HL-60/S4 treated with phorbol 12-myristate 13-acetate at 8.2 ng/mL for 4 days and 3 days (cell line): Measurements from ENCODE around the gene CHI3L1.

Experiments
- in situ Hi-C: fragments of 300-500 bp; cut with MboI; formaldehyde crosslinking; loops from 2 replicates; pipeline ENCODE4 v1.15.0; 2022; ENCODE audit warnings: low sequenced_read_pairs

CHI3L1 gene

GRCh38 chr1:203208181-203208580, 21.7 kb upstream of the CHI3L1 start:
- in situ Hi-C loops = no loop called here

- in situ Hi-C loops = no loop called here
Observed at GRCh38 chr1:203207751-203208150, 21.2 kb upstream of the CHI3L1 start.

- in situ Hi-C loops = no loop called here
Observed at GRCh38 chr1:203206129-203206687, 19.7 kb upstream of the CHI3L1 start.

- in situ Hi-C loops = no loop called here
Observed at GRCh38 chr1:203204756-203205155, 18.3 kb upstream of the CHI3L1 start.

GRCh38 chr1:203202431-203203245, 16.1 kb upstream of the CHI3L1 start:
- in situ Hi-C loops = no loop called here

- in situ Hi-C loops = no loop called here
Observed at GRCh38 chr1:203201516-203202205, 15.2 kb upstream of the CHI3L1 start.

- in situ Hi-C loops = no loop called here
Observed at GRCh38 chr1:203200916-203201315, 14.4 kb upstream of the CHI3L1 start.

- in situ Hi-C loops = no loop called here
Observed at GRCh38 chr1:203199816-203200571, 13.5 kb upstream of the CHI3L1 start.

GRCh38 chr1:203199481-203199815, 12.9 kb upstream of the CHI3L1 start:
- in situ Hi-C loops = no loop called here

- in situ Hi-C loops = no loop called here
Observed at GRCh38 chr1:203199002-203199401, 12.5 kb upstream of the CHI3L1 start.

- in situ Hi-C loops = no loop called here
Observed at GRCh38 chr1:203197625-203198024, 11.1 kb upstream of the CHI3L1 start.

- in situ Hi-C loops = no loop called here
Observed at GRCh38 chr1:203196371-203196770, 9.9 kb upstream of the CHI3L1 start.

GRCh38 chr1:203190949-203191348, 4.4 kb upstream of the CHI3L1 start:
- in situ Hi-C loops = no loop called here

GRCh38 chr1:203189951-203190352, 3.4 kb upstream of the CHI3L1 start:
- in situ Hi-C loops = no loop called here

- in situ Hi-C loops = no loop called here
Observed at GRCh38 chr1:203188686-203189232, 2.3 kb upstream of the CHI3L1 start.

- in situ Hi-C loops = no loop called here
Observed at GRCh38 chr1:203187689-203188264, 1.3 kb upstream of the CHI3L1 start.

- in situ Hi-C loops = no loop called here
Observed at GRCh38 chr1:203187304-203187685, 791 bp upstream of the CHI3L1 start.

- in situ Hi-C loops = no loop called here
Observed at GRCh38 chr1:203186091-203186445, 436 bp downstream of the CHI3L1 start.

- in situ Hi-C loops = no loop called here
Observed at GRCh38 chr1:203185585-203185984, 919 bp downstream of the CHI3L1 start.

- in situ Hi-C loops = no loop called here
Observed at GRCh38 chr1:203185061-203185461, 1.4 kb downstream of the CHI3L1 start.

GRCh38 chr1:203184467-203184866, 2.0 kb downstream of the CHI3L1 start:
- in situ Hi-C loops = no loop called here
